Stimulated activated CD4-positive, alpha-beta T cell treated with anti-CD3 and anti-CD28 coated beads, Interleukin-12 subunit alpha, Interleukin-12 subunit beta, amount 100 ng/mL, for 48 hours (primary cell): ENCODE measurements around the gene ALKAL2.

ENCODE experiments used
- DNase-seq, 3 donors: peaks; one replicate each; pipeline ENCODE4 v3.0.0-alpha.2; 2020; ENCODE audit warnings: low read depth in 2 of 3, low spot score in 1 of 3

ALKAL2 gene

DNA sequence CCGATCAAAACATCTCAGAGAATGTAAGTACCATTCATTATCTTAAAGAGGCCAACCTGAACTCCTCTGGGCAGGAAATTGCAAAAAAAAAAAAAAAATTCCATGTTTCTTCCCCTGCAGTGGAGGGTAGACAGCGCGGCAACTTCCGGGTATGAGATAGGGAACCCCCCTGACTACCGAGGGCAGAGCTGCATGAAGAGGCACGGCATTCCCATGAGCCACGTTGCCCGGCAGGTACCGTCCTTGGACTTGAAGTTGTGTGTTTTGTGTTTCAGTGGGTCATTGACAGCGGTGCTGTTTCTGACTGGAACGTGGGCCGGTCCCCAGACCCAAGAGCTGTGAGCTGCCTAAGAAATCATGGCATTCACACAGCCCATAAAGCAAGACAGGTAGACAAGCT, 16.0 kb downstream of the ALKAL2 start:
- DNase-seq, result no peak

- DNase-seq, result no peak
These were observed 17.0 kb downstream of the ALKAL2 start for GRCh38 chr2:270861-271260.

GRCh38 chr2:269356-270030, 18.4 kb downstream of the ALKAL2 start:
- DNase-seq, result no peak

GRCh38 chr2:268323-268722, 19.6 kb downstream of the ALKAL2 start:
- DNase-seq, result no peak

DNA sequence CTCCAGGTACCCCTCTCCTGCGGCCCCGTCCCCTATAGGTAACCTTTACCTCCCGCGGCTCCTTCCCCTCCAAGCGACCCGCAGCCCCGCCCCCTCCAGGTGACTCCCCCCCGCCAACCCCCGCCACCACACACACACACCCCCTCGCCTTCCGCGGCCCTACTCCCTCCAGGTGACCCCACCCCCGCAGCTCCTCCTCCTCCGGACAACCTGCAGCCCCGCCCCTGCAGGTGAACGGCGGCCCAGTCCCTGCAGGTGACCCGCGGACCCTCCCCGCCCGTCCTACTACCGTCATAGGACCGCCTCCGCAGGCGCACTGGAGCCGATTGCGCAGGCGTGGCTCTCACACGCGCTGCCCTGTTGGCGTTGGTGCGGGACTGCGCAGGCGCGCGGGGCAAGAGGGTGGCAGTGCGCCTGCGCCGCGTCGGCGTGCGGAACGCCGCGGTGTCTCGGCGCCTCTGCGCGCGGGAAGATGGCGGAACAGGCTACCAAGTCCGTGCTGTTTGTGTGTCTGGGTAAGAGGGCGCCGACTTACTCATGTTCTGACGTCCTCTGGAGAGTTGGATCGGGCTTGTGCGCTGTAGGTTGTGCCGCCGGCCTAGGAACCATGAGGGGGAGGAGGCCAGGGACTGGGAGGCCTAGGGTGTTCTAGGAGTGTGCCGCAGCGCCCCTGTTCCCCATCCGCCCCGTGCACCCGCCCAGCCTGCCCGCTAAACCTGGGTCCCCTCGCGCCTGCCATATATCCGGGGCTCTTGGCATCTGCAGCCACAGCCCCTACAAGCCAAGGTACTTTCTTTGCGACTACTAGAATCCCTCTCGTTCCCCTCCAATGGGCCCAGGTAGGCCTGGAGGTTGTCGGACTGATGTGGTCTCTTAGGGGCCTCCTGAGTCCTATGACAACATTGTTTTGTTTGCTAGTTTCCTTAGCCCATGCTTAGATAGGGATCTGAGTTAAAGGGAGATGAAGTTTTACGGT, 23.1 kb downstream of the ALKAL2 start, which contains the start of gene ACP1:
TSS of gene ACP1 (plus strand) at position 455 of the 976 bp plus-strand sequence. CDS start at position 473, 18 bp downstream.
- DNase-seq, result peak; percentile 85 to 91 (median 87)

GRCh38 chr2:263774-264492, 24.0 kb downstream of the ALKAL2 start, which contains the start of gene SH3YL1:
TSS of gene SH3YL1 (minus strand) at chr2:264032. CDS start at chr2:263984, 48 bp downstream.
- peak in 2 of 3 donors; percentile 13 to 27 for DNase-seq

DNA sequence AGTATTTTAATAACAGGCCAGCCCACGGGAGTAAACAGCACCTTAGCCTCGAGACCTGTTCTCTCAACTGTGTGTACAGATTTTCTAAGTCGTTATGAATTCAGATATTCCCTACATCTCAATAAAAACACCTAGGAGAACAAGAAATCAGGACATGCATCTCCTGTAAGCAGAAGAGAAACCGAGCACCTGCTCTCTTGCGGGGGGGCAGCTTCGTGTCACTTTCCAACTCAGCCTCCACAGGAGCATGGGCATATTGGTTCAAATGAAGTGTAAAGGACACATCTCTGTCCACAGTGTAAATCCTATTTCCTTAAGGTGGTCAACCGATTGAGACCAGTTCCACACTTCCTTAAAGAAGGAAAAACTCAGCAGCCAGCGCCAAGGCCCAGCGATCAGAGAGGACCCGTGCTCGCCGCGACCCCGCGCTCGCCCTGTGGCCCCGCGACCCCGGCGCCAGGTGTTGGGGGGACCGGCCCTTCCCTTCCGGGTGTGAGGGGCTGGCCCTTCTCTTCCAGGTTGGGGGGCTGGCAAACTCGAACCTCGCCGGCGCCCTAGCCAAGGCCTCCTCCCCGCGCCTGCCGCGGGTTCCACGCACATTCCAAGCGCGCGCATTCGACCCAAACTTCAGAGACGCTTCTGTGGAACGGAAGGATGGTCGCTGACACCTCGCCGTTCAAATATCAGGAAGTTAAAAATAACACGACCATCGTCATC, 24.7 kb downstream of the ALKAL2 start:
- DNase-seq, result no peak

DNA sequence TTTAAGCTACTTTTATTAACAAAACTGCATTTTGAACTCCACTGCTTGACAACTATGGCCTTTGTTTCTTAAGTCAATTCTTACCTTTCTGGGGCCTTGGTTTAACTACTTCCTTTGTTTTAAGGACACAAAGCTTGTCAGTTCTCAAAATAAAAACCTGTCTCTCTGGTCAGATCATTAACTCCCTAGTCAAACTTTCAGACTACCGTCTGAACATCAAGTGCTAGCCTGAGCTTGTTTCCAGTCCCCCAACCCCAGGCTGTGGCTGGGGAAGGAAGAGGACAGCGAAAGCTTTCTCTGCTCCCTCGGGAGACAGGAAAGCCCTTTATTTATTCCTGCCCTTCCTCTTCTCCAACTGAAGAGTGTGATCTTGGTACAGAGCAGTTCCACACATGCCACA, 25.8 kb downstream of the ALKAL2 start:
- DNase-seq, result no peak

DNA sequence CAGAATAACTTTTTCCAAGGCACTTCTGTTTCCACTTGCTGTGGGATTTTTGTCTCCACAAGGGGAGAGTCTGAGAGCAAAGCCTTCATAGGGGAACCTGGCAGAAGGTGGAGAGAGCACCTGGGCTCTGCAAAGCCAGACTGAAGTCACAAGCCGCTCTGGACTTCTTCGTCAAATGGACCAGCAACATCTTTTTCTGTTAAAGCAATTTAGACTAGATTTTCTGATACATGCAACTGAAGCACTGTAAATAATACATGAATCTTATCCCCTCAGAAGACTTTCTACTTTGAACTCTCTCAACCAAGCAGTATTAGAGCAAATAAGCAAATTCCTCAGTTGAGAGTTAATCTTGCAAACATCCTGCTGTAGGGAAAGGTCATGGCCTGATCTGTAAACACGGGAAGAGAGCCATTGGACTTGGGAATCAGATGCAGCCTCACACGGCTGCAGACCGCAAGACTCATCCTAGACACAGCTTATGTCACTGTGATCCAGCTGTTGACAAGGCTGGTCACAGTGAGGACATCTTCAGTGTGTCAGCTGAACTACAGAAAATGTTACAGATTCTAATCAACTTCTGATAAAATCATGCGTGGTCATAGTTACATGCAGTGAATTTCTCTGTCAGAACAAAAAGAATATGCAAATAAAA, 27.3 kb downstream of the ALKAL2 start:
- DNase-seq, result no peak

DNA sequence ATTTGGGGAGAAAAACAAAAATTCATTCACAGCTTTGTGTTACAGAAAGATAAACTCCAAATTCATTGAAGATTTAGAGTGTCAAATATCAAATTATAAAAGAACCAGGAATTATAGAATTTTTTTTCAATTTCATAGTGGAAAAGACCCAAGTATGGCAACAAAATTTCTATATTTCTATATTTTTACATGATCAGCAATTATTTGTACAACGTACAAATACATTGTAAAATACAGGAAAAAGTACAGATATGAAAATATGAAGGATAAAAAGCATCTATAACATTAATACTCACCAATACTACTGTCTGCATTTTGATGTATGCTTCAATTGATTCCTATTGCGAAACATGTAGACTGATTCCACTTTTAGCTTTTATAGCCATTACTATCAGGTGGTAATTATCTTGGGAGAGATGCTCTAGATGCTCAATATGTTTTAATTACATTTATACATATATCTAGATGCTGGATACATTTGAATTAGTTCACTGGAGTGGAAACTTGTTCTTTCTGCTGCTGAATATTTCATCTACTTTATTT, 28.0 kb downstream of the ALKAL2 start:
- DNase-seq, result no peak

- DNase-seq, result no peak
These were observed 29.0 kb downstream of the ALKAL2 start for GRCh38 chr2:258933-259332.

DNA sequence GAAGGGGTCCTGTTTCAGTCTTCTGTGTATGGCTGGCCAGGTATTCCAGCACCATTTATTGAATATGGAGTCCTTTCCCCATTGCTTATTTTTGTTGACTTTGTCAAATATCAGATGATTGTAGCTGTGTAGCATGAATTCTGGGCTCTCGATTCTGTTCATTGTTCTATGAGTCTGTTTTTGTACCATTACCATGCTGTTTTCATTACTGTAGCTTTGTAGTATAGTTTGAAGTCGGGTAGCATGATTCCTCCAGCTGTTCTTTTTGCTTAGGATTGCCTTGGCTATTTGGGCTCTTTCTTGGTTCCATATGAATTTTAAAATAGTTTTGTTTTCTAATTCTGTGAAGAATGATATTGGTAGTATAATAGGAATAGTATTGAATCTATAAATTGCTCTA, 30.0 kb downstream of the ALKAL2 start:
- no peak for DNase-seq

- no peak for DNase-seq
These were observed 30.5 kb downstream of the ALKAL2 start for GRCh38 chr2:257429-257828.

DNA sequence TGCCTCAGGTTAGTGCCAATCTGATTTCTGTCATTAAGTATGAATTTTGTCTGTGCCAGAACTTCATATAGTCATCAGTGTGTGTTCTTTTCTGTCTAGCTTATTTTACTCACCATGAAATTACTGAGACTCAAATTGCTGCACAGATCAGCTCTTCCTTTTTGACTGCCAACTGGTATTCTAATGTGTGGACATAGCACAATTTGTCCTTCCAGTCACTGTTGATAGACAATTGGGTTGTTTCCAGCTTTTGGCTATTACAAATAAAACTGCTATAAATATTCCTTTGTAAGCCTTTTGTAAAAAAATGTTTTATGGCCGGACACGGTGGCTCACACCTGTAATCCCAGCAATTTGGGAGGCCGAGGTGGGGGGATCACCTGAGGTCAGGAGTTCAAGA, 31.8 kb downstream of the ALKAL2 start:
- DNase-seq, result no peak

GRCh38 chr2:255195-255594, 32.7 kb downstream of the ALKAL2 start:
- DNase-seq, result no peak

DNA sequence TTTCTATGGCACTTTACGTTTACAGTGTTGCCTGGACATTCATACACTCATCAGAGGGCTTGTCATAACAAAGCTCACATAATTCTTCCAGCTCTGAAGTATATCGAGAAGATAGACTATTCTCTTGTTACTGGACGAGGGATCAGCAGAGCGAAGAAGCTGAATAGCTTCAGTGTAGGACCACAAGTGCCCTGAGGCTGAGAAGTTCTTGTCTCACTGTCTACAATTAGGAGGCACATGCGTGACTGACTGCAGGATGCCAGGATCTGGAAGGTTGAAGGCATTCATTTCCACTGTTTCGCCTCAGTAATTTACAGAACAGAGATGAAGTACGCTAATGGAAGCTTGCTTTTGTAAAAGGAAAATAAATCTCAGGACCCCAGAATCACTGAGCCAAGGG, 33.6 kb downstream of the ALKAL2 start:
- DNase-seq, result no peak

- no peak for DNase-seq
These were observed 34.7 kb downstream of the ALKAL2 start for GRCh38 chr2:253202-253638.

DNA sequence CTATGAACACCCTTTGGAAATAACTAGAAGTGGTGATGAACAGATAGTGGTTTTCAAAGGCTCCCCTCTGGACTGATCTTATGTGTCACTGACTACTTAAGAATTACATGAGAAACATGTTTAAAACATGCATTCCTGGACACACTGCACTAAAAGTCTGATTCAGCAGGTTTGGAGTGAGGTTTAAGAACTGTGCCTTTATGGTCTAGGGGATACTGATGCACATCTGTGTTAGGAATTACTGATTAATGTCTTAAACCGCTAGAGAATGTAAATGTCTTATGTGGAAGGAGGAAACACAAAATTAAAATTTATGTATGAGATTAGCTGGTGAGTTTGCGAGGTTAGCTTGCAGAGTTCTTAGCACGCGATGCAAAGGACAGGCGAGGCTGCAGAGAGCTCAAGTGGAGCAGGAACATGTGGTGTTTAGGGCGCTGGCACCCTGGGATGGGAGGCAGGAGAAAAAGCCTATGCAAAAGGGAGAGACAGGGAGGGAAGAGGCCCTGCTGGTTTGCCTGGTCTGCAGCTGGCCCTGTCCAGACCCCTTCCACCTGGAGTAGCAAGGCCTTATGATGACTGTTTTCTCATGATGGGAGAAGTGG, 35.8 kb downstream of the ALKAL2 start:
- DNase-seq, result no peak

DNA sequence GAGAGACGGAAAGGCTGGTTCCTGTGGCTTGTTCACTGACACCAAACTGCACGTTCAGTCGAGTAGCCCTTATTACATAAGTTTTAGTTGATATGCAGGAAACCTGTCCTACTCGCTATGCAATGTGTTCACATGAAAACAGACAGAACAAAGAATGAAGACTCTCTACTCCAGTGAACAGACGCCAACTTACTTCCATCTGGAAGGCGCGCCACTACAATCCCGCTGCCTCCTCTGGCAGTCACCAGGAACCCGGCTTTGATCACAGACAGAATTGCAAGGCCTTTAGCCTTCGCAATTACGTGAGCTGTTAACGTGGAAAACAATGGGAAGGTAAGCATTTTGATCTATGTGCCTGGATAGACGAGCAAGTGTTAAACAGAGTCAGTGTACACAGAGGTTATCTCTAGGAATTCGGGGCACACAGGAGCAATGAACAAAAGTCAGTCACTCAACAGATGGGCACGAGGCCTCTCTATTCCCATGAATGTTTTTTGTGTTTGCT, 38.3 kb downstream of the ALKAL2 start:
- no peak for DNase-seq
